ENCODE measurements around the gene TCF4. TPM values are rescaled to one million over a fixed set of nuclear protein-coding genes. Genes with fewer than 3 reads are reported as not detected.

TCF4 gene
- total RNA-seq, 1 experiment from 2014 or later = 2.3 TPM

GRCh38 chr18:55421615-55422419 is 166.2 kb downstream of the TCF4 start:
- CTCF ChIA-PET = no interaction called here
- no peak for ATAC-seq
- intact Hi-C loops (cut with micrococcal nuclease; ENCODE audit: unreplicated experiment) = no loop called here

GRCh38 chr18:55421308-55421614 is 166.7 kb downstream of the TCF4 start:
- no TSS peak for BruUV-seq (replicated peaks)
- TF ChIP-seq REST (IDR thresholded peaks at IDR 0.05; ENCODE audit: insufficient read depth in 1 of 2, low read depth in 2 of 2, low read length in 1 of 2) (no peak), CTCF (IDR thresholded peaks at IDR 0.05) (no peak), TCF7L2 (IDR thresholded peaks at IDR 0.05; ENCODE audit: low read depth, low read length) (no peak), SIN3A (IDR thresholded peaks at IDR 0.05; ENCODE audit: borderline replicate concordance, insufficient read depth, low read depth, low read length) (no peak), POLR2AphosphoS5 (IDR thresholded peaks at IDR 0.05; ENCODE audit: low read depth, low read length) (no peak)
- CTCF ChIA-PET = no interaction called here
- Histone ChIP-seq H3K27ac (ENCODE audit: low read length) (no peak overlapping the region), H3K4me1 (ENCODE audit: control insufficient read depth, insufficient read depth, low read length) (no peaks in the 10 kb centered on the region), H3K36me3 (ENCODE audit: control insufficient read depth, insufficient read depth, low read length) (no peaks in the 10 kb centered on the region), H3K9me3 (ENCODE audit: control insufficient read depth, insufficient read depth, low read depth, low read length) (no peaks in the 10 kb centered on the region), H3K4me3 (ENCODE audit: low read depth in 2 of 2, low read length in 2 of 2) (no peak overlapping the region), H3K27me3 (ENCODE audit: control insufficient read depth, insufficient read depth, low read length) (no peaks in the 10 kb centered on the region)
- in situ Hi-C loops (cut with HindIII; ENCODE audit: low pct_unique_long_range_greater_than_20kb, low sequenced_read_pairs) = no loop called here
- no peak for DNase-seq (ENCODE audit: low read depth, low spot score)
- POLR2A ChIA-PET = no interaction called here
- intact Hi-C loops (cut with micrococcal nuclease; ENCODE audit: unreplicated experiment) = no loop called here
- ATAC-seq = no peak

More at GRCh38 chr18:55421615-55422419, 166.2 kb downstream of the TCF4 start:
- in situ Hi-C loops (cut with HindIII; ENCODE audit: low pct_unique_long_range_greater_than_20kb, low sequenced_read_pairs) = no loop called here
- H3K4me1 ChIP-seq (ENCODE audit: control insufficient read depth, insufficient read depth, low read length) = no peaks in the 10 kb centered on the region
- DNase-seq (ENCODE audit: low read depth, low spot score) = no peak
- POLR2A ChIA-PET = no interaction called here
- no peak overlapping the region for H3K4me3 ChIP-seq (ENCODE audit: low read depth in 2 of 2, low read length in 2 of 2)
- no peaks in the 10 kb centered on the region for H3K36me3 ChIP-seq (ENCODE audit: control insufficient read depth, insufficient read depth, low read length)
- BruUV-seq (replicated peaks) = no TSS peak
- no peaks in the 10 kb centered on the region for H3K27me3 ChIP-seq (ENCODE audit: control insufficient read depth, insufficient read depth, low read length)
- TF ChIP-seq POLR2AphosphoS5 (IDR thresholded peaks at IDR 0.05; ENCODE audit: low read depth, low read length) (no peak), SIN3A (IDR thresholded peaks at IDR 0.05; ENCODE audit: borderline replicate concordance, insufficient read depth, low read depth, low read length) (no peak), CTCF (IDR thresholded peaks at IDR 0.05) (no peak), REST (IDR thresholded peaks at IDR 0.05; ENCODE audit: insufficient read depth in 1 of 2, low read depth in 2 of 2, low read length in 1 of 2) (no peak), TCF7L2 (IDR thresholded peaks at IDR 0.05; ENCODE audit: low read depth, low read length) (no peak)
- H3K9me3 ChIP-seq (ENCODE audit: control insufficient read depth, insufficient read depth, low read depth, low read length) = no peaks in the 10 kb centered on the region
- H3K27ac ChIP-seq (ENCODE audit: low read length) = no peak overlapping the region

All from Panc1 (cell line).